Suprapubic skin (tissue), 4 donors: Measurements from ENCODE around the gene KCTD14.

Experiments used
- EP300 ChIP-seq: sonication (generic); formaldehyde crosslinking; IDR thresholded peaks from one replicate; pipeline ENCODE4 v1.6.1; 2017; ENCODE audit warnings: antibody characterized with exemption
- POLR2A ChIP-seq, 2 donors: fragments of 450-650 bp; IDR thresholded peaks; one replicate each; pipeline ENCODE4 v1.6.1; 2017; ENCODE audit warnings: antibody characterized with exemption in 2 of 2, mild to moderate bottlenecking in 2 of 2, moderate library complexity in 2 of 2
- POLR2AphosphoS5 ChIP-seq, 3 donors: sonication (generic); formaldehyde crosslinking; IDR thresholded peaks; one replicate each; pipeline ENCODE4 v1.6.1; 2017; ENCODE audit warnings: antibody characterized with exemption in 3 of 3
- TF ChIP-seq, protein P1 (sequence below), 2 donors: fragments of 200-600 bp in 1 of 2; fragments of 450-650 bp in 1 of 2; sonication (generic) in 1 of 2; IDR thresholded peaks; one replicate each; pipeline ENCODE4 v1.5.1; 2016 to 2019; ENCODE audit warnings: antibody characterized with exemption in 2 of 2, mild to moderate bottlenecking in 1 of 2, moderate library complexity in 1 of 2

DNA sequence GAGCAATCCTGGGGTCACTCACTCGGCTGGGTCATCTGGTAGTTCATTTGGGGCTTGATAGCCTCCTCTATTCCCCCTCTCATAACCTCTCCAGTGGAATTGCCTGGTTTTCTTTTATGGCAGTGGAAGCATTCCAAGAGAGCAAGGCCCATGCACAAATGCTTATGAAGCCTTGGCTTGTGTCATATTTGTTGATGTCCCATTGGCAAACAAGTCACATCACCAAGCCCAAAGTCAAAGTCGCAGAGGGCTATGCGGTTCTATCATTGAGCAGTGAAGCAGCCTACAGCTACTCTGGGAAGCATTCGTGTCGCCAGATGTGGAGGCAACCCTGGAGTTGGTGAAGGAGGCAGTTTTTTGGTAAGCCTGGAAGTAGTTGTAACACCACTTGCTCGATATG lies 12.3 kb downstream of the KCTD14 start:
- TF ChIP-seq, protein P1, sequence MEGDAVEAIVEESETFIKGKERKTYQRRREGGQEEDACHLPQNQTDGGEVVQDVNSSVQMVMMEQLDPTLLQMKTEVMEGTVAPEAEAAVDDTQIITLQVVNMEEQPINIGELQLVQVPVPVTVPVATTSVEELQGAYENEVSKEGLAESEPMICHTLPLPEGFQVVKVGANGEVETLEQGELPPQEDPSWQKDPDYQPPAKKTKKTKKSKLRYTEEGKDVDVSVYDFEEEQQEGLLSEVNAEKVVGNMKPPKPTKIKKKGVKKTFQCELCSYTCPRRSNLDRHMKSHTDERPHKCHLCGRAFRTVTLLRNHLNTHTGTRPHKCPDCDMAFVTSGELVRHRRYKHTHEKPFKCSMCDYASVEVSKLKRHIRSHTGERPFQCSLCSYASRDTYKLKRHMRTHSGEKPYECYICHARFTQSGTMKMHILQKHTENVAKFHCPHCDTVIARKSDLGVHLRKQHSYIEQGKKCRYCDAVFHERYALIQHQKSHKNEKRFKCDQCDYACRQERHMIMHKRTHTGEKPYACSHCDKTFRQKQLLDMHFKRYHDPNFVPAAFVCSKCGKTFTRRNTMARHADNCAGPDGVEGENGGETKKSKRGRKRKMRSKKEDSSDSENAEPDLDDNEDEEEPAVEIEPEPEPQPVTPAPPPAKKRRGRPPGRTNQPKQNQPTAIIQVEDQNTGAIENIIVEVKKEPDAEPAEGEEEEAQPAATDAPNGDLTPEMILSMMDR (IDR thresholded peaks at IDR 0.05) = no peak
- TF ChIP-seq POLR2A (IDR thresholded peaks at IDR 0.05) = no peak
- no peak for TF ChIP-seq POLR2AphosphoS5 (IDR thresholded peaks at IDR 0.05)
- TF ChIP-seq EP300 = no peak
